Astrocyte (in vitro differentiated cells and primary cell): ENCODE results near the gene VPS39. TPM values are rescaled to one million over a fixed set of nuclear protein-coding genes. Genes with fewer than 3 reads are reported as not detected.

Source experiments
- DNase-seq: peaks from one replicate; pipeline ENCODE4 v3.0.0-alpha.2; 2010; ENCODE audit warnings: low read depth
- FAIRE-seq: peaks from 2 replicates; lab custom pipeline; 2011; peaks lifted over from hg19 to GRCh38; lab: Jason Lieb, UNC
- H2AFZ ChIP-seq: 2 replicates; pipeline ENCODE4 v1.6.0; 2012; ENCODE audit warnings: low read depth, low read length, inconsistent platforms
- H3K27ac ChIP-seq: 2 replicates; pipeline ENCODE4 v1.5.1; 2011; ENCODE audit warnings: low read depth, low read length, inconsistent platforms
- H3K27me3 ChIP-seq: 2 replicates; pipeline ENCODE4 v1.6.0; 2011; ENCODE audit warnings: low read length, inconsistent platforms; ENCODE audit not compliant: insufficient read depth
- H3K36me3 ChIP-seq: 2 replicates; pipeline ENCODE4 v1.5.1; 2011; ENCODE audit warnings: low read length, inconsistent platforms; ENCODE audit not compliant: insufficient read depth
- H3K4me1 ChIP-seq: 2 replicates; pipeline ENCODE4 v1.5.1; 2011; ENCODE audit warnings: low read length, inconsistent platforms; ENCODE audit not compliant: insufficient read depth
- H3K4me2 ChIP-seq: 2 replicates; pipeline ENCODE4 v1.6.0; 2012; ENCODE audit warnings: low read length, inconsistent platforms
- H3K4me3 ChIP-seq: 2 replicates; pipeline ENCODE4 v1.5.1; 2011; ENCODE audit warnings: low read depth, mild to moderate bottlenecking, low read length, inconsistent platforms; ENCODE audit not compliant: insufficient read depth
- H3K79me2 ChIP-seq: 2 replicates; pipeline ENCODE4 v1.6.0; 2012; ENCODE audit warnings: mild to moderate bottlenecking, low read length, inconsistent platforms; ENCODE audit not compliant: insufficient read depth
- H3K9ac ChIP-seq: 2 replicates; pipeline ENCODE4 v1.6.0; 2012; ENCODE audit warnings: mild to moderate bottlenecking, low read length, inconsistent platforms
- H3K9me3 ChIP-seq: 2 replicates; pipeline ENCODE4 v1.5.1; 2012; ENCODE audit warnings: low read depth, mild to moderate bottlenecking, low read length, inconsistent platforms; ENCODE audit not compliant: insufficient read depth
- H4K20me1 ChIP-seq: 2 replicates; pipeline ENCODE4 v1.6.0; 2012; ENCODE audit warnings: low read length, inconsistent platforms; ENCODE audit not compliant: insufficient read depth
- H3K27ac Mint-ChIP-seq: one replicate; pipeline ENCODE4 v1.8.0; 2021; ENCODE audit warnings: mild to moderate bottlenecking, mixed read lengths; ENCODE audit not compliant: unreplicated experiment
- H3K27me3 Mint-ChIP-seq: one replicate; pipeline ENCODE4 v1.8.0; 2021; ENCODE audit warnings: low read depth, mixed read lengths; ENCODE audit not compliant: unreplicated experiment
- H3K36me3 Mint-ChIP-seq: one replicate; pipeline ENCODE4 v1.8.0; 2021; ENCODE audit warnings: low read depth, mixed read lengths; ENCODE audit not compliant: unreplicated experiment
- H3K4me1 Mint-ChIP-seq: one replicate; pipeline ENCODE4 v1.8.0; 2021; ENCODE audit warnings: low read depth, mixed read lengths; ENCODE audit not compliant: unreplicated experiment
- H3K4me3 Mint-ChIP-seq: one replicate; pipeline ENCODE4 v1.8.0; 2021; ENCODE audit warnings: mild to moderate bottlenecking, moderate library complexity, mixed read lengths; ENCODE audit not compliant: unreplicated experiment
- H3K9me3 Mint-ChIP-seq: one replicate; pipeline ENCODE4 v1.8.0; 2021; ENCODE audit warnings: mild to moderate bottlenecking, mixed read lengths; ENCODE audit not compliant: unreplicated experiment
- CTCF ChIP-seq: IDR thresholded peaks from 2 replicates; pipeline ENCODE4 v1.5.1; 2011; ENCODE audit warnings: low read depth, mild to moderate bottlenecking, inconsistent platforms, low read length, moderate library complexity; ENCODE audit not compliant: insufficient read depth
- EZH2 ChIP-seq: IDR thresholded peaks from 2 replicates; pipeline ENCODE4 v1.6.1; 2012; ENCODE audit warnings: mild to moderate bottlenecking, low read length, inconsistent platforms; ENCODE audit not compliant: insufficient read depth
- total RNA-seq: library from RNA; stranded (reverse); gene quantifications from 2 replicates; pipeline ENCODE4 v1.2.1, GENCODE V29; 2021

The VPS39 gene
- total RNA-seq, 1 donor from 2014 or later = 60.6 TPM

GRCh38 chr15:42210696-42211095, 2.6 kb upstream of the VPS39 start:
- no peaks in the 10 kb centered on the region for H3K36me3 Mint-ChIP-seq
- FAIRE-seq = no peak

DNA sequence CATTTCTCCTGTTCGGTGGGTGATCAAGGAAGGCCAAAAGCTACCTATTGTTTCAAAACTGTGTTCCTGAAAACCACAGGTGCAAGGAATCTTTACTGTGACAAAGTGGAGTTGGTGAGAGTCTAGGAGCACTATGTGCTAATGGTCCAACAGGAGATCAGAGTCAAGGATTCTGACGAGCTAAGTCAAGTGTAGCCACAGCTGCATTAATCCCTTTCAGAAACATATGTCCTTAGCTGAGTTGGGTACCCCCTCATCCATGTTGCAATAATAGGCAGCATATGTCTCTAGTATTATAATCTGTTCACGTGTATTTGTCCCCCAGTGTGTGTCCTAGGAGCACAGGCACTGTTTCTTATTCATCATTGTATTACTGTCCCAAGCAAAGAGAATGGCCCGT, 1.7 kb downstream of the VPS39 start:
- Mint-ChIP-seq H3K4me3 (peak overlapping the region; percentile 98), H3K27ac (no peak overlapping the region), H3K4me1 (peaks cover 13% of the 10 kb centered on the region), H3K27me3 (no peaks in the 10 kb centered on the region), H3K9me3 (no peaks in the 10 kb centered on the region), H3K36me3 (no peaks in the 10 kb centered on the region)
- Histone ChIP-seq H3K4me2 (peak overlapping the region; percentile 87), H3K79me2 (peaks cover 60% of the 10 kb centered on the region), H3K9ac (no peak overlapping the region), H4K20me1 (peaks cover 30% of the 10 kb centered on the region), H3K4me3 (no peak overlapping the region), H2AFZ (no peak overlapping the region), H3K9me3 (no peaks in the 10 kb centered on the region), H3K27ac (no peak overlapping the region), H3K27me3 (no peaks in the 10 kb centered on the region), H3K36me3 (peaks cover 14% of the 10 kb centered on the region), H3K4me1 (peaks cover 5% of the 10 kb centered on the region)
- no peak for TF ChIP-seq CTCF
- no peak for TF ChIP-seq EZH2
- DNase-seq = no peak
- no peak for FAIRE-seq

More at GRCh38 chr15:42210696-42211095, 2.6 kb upstream of the VPS39 start:
- Histone ChIP-seq H3K27me3 (no peaks in the 10 kb centered on the region), H3K4me3 (no peak overlapping the region), H3K9ac (no peak overlapping the region), H3K79me2 (peaks cover 27% of the 10 kb centered on the region), H3K4me1 (peaks cover 5% of the 10 kb centered on the region), H3K27ac (no peak overlapping the region), H4K20me1 (peaks cover 21% of the 10 kb centered on the region), H2AFZ (no peak overlapping the region), H3K9me3 (no peaks in the 10 kb centered on the region), H3K36me3 (peaks cover 36% of the 10 kb centered on the region), H3K4me2 (no peak overlapping the region)
- DNase-seq = no peak
- Mint-ChIP-seq H3K4me3 (no peak overlapping the region), H3K9me3 (no peaks in the 10 kb centered on the region), H3K4me1 (peaks cover 12% of the 10 kb centered on the region), H3K27me3 (no peaks in the 10 kb centered on the region), H3K27ac (no peak overlapping the region)
- no peak for TF ChIP-seq CTCF
- no peak for TF ChIP-seq EZH2

DNA sequence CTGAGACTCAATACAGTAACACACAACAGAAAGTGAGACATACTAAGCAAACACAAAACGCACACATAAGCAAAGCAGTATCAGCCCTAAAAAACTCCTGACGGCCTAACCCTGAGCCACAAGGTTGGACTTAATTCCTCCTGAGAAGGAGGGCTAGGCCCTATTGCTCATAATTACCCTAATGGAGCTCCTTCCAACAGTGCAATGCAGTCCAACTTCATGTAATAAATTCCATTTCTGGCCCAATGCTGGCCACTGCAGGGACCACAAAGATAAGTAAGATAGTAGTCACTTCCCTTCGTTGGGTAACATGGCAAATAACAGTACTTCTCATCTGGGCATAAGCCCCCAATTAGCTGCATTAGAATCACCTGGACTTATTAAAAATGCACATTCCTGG, 4.2 kb downstream of the VPS39 start:
- Histone ChIP-seq H3K4me3 (no peak overlapping the region), H2AFZ (no peak overlapping the region), H3K9ac (no peak overlapping the region), H3K4me1 (peaks cover 5% of the 10 kb centered on the region), H3K27me3 (no peaks in the 10 kb centered on the region), H3K9me3 (no peaks in the 10 kb centered on the region), H3K79me2 (peaks cover 72% of the 10 kb centered on the region), H3K27ac (no peak overlapping the region), H4K20me1 (peaks cover 33% of the 10 kb centered on the region), H3K36me3 (no peaks in the 10 kb centered on the region), H3K4me2 (no peak overlapping the region)
- H3K4me3 Mint-ChIP-seq = no peak overlapping the region
- no peaks in the 10 kb centered on the region for H3K27me3 Mint-ChIP-seq
- TF ChIP-seq CTCF = no peak
- TF ChIP-seq EZH2 = no peak
- FAIRE-seq = no peak
- H3K27ac Mint-ChIP-seq = no peak overlapping the region
- DNase-seq = peak; percentile 30
- peaks cover 13% of the 10 kb centered on the region for H3K4me1 Mint-ChIP-seq
- H3K9me3 Mint-ChIP-seq = no peaks in the 10 kb centered on the region
- peaks cover 6% of the 10 kb centered on the region for H3K36me3 Mint-ChIP-seq
